Testis (tissue), 2 donors: ENCODE measurements around the gene BLOC1S4.
"Not testable (repeated sequence)": the region's sequence is repeated elsewhere in the genome, so short reads cannot be mapped to it uniquely, and the experiment has no call there.

Experiments
- POLR2A ChIP-seq: fragments of 450-650 bp; IDR thresholded peaks from one replicate; pipeline ENCODE4 v1.6.1; 2017; ENCODE audit warnings: antibody characterized with exemption, mild to moderate bottlenecking, moderate library complexity
- TF ChIP-seq, protein P1 (sequence below), 3 experiments: fragments of 450-650 bp in 2 of 3; fragments of 200-600 bp in 1 of 3; sonication (generic) in 1 of 3; IDR thresholded peaks; one replicate each; pipeline ENCODE4 v1.5.1; 2016 to 2019; ENCODE audit warnings: antibody characterized with exemption in 3 of 3, mild to moderate bottlenecking in 2 of 3, moderate library complexity in 1 of 3

DNA sequence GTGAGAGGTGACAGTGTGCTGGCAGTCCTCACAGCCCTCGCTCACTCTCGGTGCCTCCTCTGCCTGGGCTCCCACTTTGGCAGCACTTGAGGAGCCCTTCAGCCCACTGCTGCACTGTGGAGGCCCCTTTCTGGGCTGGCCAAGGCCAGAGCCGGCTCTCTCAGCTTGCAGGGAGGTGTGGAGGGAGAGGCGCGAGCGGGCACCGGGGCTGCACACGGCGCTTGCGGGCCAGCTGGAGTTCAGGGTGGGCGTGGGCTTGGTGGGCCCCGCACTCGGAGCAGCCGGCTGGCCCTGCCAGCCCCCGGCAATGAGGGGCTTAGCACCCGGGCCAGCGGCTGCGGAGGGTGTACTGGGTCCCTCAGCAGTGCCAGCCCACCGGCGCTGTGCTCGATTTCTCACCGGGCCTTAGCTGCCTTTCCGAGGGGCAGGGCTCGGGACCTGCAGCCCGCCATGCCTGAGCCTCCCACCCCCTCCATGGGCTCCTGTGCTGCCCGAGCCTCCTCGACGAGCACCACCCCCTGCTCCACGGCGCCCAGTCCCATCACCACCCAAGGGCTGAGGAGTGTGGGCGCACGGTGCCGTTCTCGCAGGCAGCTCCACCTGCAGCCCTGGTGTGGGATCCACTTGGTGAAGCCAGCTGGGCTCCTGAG is 43.3 kb upstream of the BLOC1S4 start:
- TF ChIP-seq, protein P1, sequence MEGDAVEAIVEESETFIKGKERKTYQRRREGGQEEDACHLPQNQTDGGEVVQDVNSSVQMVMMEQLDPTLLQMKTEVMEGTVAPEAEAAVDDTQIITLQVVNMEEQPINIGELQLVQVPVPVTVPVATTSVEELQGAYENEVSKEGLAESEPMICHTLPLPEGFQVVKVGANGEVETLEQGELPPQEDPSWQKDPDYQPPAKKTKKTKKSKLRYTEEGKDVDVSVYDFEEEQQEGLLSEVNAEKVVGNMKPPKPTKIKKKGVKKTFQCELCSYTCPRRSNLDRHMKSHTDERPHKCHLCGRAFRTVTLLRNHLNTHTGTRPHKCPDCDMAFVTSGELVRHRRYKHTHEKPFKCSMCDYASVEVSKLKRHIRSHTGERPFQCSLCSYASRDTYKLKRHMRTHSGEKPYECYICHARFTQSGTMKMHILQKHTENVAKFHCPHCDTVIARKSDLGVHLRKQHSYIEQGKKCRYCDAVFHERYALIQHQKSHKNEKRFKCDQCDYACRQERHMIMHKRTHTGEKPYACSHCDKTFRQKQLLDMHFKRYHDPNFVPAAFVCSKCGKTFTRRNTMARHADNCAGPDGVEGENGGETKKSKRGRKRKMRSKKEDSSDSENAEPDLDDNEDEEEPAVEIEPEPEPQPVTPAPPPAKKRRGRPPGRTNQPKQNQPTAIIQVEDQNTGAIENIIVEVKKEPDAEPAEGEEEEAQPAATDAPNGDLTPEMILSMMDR (IDR thresholded peaks at IDR 0.05), result not testable (repeated sequence)
- not testable (repeated sequence) for TF ChIP-seq POLR2A
